ENCODE results near the gene LDLR. TPM values are rescaled to one million over a fixed set of nuclear protein-coding genes. Genes with fewer than 3 reads are reported as not detected.
A peak's percentile ranks its signal among the peaks of the same experiment; 100 is the strongest.

LDLR gene
- total RNA-seq, 4 donors from 2014 or later, result 75.7 to 209 (median 156) TPM

DNA sequence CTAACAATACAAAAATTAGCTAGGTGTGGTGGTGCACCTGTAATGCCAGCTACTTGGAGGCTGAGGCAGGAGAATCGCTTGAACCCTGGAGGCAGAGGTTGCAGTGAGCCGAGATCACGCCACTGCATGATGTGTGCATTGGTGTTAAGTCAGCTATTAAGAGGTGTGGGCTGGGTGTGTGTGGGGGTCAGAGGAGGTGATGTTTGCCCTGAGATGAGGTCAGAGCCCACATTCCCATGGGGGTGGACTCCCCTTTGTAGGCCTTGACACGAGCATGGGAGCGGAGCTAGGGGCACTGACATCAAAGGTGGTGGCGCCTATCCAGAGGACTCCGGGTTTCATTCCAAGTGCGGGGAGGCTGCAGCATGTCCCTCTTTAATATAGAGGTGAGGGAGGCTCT, 34.6 kb upstream of the LDLR start:
- TF ChIP-seq POLR2A (IDR thresholded peaks at IDR 0.05), result no peak
- TF ChIP-seq, protein P1, sequence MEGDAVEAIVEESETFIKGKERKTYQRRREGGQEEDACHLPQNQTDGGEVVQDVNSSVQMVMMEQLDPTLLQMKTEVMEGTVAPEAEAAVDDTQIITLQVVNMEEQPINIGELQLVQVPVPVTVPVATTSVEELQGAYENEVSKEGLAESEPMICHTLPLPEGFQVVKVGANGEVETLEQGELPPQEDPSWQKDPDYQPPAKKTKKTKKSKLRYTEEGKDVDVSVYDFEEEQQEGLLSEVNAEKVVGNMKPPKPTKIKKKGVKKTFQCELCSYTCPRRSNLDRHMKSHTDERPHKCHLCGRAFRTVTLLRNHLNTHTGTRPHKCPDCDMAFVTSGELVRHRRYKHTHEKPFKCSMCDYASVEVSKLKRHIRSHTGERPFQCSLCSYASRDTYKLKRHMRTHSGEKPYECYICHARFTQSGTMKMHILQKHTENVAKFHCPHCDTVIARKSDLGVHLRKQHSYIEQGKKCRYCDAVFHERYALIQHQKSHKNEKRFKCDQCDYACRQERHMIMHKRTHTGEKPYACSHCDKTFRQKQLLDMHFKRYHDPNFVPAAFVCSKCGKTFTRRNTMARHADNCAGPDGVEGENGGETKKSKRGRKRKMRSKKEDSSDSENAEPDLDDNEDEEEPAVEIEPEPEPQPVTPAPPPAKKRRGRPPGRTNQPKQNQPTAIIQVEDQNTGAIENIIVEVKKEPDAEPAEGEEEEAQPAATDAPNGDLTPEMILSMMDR (IDR thresholded peaks at IDR 0.05), result no peak
- Histone ChIP-seq H3K4me1 (peaks cover 0 to 6% (median 3%) of the 10 kb centered on the region in 4 donors), H3K36me3 (peaks cover 0 to 14% (median 0%) of the 10 kb centered on the region in 3 donors), H3K27ac (no peak overlapping the region), H3K9me3 (no peaks in the 10 kb centered on the region), H3K4me3 (no peak overlapping the region), H3K27me3 (no peaks in the 10 kb centered on the region)
- DNase-seq, result no peak

DNA sequence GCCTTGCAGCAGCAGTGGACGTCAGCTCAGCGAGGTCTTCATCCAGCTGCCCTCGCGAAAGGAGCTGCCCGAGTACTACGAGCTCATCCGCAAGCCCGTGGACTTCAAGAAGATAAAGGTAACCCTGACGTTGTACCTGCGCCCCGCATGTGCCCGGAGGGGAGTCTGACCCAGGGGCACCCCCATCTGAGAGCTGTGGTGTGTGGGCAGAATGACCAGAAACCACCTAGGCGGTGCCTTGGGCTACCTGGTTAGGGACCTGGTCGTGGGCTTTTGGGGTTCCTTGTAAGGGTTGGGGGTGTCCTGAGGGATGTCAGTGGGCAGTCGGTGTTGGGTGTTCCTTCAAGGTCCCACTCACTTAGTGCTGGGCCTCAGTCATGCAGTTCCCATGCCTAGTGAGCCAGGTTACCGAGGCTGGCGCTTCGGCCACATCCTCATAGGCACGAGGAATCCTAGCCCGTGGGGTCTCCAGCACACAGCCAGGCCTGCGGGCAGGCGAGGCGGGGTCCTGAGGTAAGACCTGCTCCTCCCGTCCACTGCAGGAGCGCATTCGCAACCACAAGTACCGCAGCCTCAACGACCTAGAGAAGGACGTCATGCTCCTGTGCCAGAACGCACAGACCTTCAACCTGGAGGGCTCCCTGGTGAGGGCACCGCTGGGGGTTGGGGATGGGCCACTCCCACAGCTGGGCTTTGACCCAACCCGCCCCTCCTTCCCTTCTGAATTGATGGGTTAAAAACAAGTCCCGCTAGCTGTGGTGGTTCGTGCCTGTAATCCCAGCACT, 30.8 kb upstream of the LDLR start:
- peaks cover 0 to 31% (median 0%) of the 10 kb centered on the region in 3 donors for H3K36me3 ChIP-seq

DNA sequence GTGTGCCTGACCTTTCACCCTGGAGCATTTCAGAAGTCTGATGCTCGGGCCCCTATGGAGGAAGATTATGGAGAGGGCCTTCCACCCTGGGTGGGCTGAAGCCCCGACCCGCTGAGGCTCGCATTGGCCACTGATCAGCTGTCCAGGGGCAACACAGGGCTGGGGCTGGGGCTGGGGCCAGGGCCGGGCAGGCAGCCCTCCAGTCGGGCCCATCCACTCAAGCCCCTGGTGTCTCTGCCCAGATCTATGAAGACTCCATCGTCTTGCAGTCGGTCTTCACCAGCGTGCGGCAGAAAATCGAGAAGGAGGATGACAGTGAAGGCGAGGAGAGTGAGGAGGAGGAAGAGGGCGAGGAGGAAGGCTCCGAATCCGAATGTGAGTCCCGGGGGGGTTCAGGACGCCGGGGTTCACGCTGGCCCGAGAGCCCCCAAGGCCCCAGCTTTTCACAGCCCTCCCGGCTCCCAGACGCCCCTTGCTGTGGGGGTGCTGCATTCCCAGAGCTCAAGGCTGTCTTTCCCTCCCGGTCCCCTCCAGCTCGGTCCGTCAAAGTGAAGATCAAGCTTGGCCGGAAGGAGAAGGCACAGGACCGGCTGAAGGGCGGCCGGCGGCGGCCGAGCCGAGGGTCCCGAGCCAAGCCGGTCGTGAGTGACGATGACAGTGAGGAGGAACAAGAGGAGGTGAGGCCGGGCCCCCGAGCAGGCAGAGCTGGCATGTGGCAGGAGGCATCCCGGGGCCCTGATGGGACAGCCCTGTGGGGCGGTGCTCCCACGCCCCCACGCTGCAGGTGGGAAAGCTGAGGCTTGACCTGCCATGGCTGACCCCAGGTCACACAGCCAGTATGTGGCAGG, 29.5 kb upstream of the LDLR start:
- no peaks in the 10 kb centered on the region for H3K4me1 ChIP-seq
- H3K27me3 ChIP-seq, result no peaks in the 10 kb centered on the region
- no peak for TF ChIP-seq POLR2A (IDR thresholded peaks at IDR 0.05)
- TF ChIP-seq, protein P1 (IDR thresholded peaks at IDR 0.05), result no peak
- DNase-seq, result no peak
- H3K9me3 ChIP-seq, result no peaks in the 10 kb centered on the region
- no peak overlapping the region for H3K27ac ChIP-seq
- H3K4me3 ChIP-seq, result no peak overlapping the region
- H3K36me3 ChIP-seq, result peaks cover 0 to 31% (median 0%) of the 10 kb centered on the region in 3 donors

More for the DNA sequence above, 30.8 kb upstream of the LDLR start:
- H3K4me3 ChIP-seq, result no peak overlapping the region
- no peak for TF ChIP-seq POLR2A (IDR thresholded peaks at IDR 0.05)
- TF ChIP-seq, protein P1 (IDR thresholded peaks at IDR 0.05), result no peak
- no peaks in the 10 kb centered on the region for H3K9me3 ChIP-seq
- peak in 1 of 3 donors; percentile 16 for DNase-seq
- no peak overlapping the region for H3K27ac ChIP-seq
- H3K27me3 ChIP-seq, result no peaks in the 10 kb centered on the region
- no peaks in the 10 kb centered on the region for H3K4me1 ChIP-seq

DNA sequence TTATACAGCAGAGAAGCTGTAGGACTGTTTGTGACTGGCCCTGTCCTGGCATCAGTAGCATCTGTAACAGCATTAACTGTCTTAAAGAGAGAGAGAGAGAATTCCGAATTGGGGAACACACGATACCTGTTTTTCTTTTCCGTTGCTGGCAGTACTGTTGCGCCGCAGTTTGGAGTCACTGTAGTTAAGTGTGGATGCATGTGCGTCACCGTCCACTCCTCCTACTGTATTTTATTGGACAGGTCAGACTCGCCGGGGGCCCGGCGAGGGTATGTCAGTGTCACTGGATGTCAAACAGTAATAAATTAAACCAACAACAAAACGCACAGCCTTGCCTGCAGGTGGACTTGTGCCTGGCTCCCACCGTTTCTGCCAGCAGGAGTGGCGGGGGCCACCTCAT, 27.3 kb upstream of the LDLR start:
- peaks cover 0 to 31% (median 0%) of the 10 kb centered on the region in 3 donors for H3K36me3 ChIP-seq
- no peak for DNase-seq
- no peaks in the 10 kb centered on the region for H3K27me3 ChIP-seq
- no peak overlapping the region for H3K4me3 ChIP-seq
- H3K27ac ChIP-seq, result no peak overlapping the region
- no peaks in the 10 kb centered on the region for H3K4me1 ChIP-seq
- TF ChIP-seq, protein P1 (IDR thresholded peaks at IDR 0.05), result no peak
- no peak for TF ChIP-seq POLR2A (IDR thresholded peaks at IDR 0.05)
- no peaks in the 10 kb centered on the region for H3K9me3 ChIP-seq

DNA sequence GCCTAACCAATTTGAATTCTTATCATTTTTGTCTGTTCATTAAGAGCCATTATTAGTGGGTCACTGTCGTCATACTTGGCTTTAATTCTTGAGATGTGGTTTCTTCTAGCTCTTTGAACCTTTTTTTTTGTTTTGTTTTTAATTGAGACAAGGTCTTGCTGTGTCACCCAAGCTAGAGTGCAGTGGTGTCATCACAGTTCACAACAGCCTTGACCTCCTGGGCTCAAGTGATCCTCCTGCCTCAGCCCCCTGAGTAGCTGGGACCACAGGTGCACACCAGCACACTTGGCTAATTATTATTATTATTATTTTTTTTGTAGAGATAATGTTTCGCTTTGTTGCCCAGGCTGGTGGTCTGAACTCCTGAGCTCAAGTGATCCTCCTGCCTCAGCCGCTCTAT, 25.8 kb upstream of the LDLR start:
- no peaks in the 10 kb centered on the region for H3K4me1 ChIP-seq
- H3K27ac ChIP-seq, result no peak overlapping the region
- no peaks in the 10 kb centered on the region for H3K27me3 ChIP-seq
- H3K9me3 ChIP-seq, result no peaks in the 10 kb centered on the region
- H3K4me3 ChIP-seq, result no peak overlapping the region
- no peak for DNase-seq
- TF ChIP-seq, protein P1 (IDR thresholded peaks at IDR 0.05), result no peak
- TF ChIP-seq POLR2A (IDR thresholded peaks at IDR 0.05), result no peak
- H3K36me3 ChIP-seq, result peaks cover 0 to 31% (median 0%) of the 10 kb centered on the region in 3 donors
